NCI-H2081 treated with DMSO at 0.1 percent for 48 hours (cell line): ENCODE data around the gene DES.
"Not testable (repeated sequence)": the region's sequence is repeated elsewhere in the genome, so short reads cannot be mapped to it uniquely, and the experiment has no call there.

Experiments used
- DNase-seq: peaks from one replicate; lab custom pipeline; 2025; lab: John Stamatoyannopoulos, UW

Gene DES

DNA sequence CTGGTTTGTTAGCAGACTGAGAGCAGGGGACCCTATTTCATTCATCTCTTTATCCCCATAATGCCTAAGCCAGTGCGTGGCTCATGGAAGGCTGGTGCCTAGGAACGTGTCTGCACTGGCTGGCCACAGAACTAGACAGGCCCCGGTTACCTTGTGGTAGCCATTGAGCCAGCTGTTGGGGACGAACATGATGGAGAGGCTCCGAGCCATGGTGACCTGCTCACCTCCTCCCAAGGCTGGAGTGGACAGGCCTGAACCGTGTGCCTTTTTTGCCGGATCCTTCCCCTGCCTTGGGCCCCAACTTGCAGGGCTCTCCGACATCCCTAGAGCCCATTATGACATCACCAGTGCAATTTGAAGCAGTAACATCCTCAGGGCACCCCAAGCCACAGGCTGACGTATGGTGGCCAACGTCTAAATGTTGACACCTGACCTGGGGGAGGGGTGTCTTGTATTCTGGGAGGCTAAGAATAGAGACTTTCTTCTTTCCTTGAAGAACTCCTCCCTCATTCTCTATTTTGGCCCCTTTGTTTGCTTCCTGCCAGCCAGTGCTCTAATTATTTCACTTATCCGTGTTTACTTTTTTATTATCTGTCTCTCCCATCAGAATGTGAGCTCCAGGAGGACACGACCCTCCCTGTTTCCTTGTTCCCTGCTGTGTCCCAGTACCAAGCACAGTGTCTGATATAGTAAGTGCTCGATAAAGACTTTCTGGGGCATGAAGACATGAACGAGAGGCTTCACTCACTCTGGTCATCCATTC is 18.3 kb upstream of the DES start:
- DNase-seq = peak; percentile 2

DNA sequence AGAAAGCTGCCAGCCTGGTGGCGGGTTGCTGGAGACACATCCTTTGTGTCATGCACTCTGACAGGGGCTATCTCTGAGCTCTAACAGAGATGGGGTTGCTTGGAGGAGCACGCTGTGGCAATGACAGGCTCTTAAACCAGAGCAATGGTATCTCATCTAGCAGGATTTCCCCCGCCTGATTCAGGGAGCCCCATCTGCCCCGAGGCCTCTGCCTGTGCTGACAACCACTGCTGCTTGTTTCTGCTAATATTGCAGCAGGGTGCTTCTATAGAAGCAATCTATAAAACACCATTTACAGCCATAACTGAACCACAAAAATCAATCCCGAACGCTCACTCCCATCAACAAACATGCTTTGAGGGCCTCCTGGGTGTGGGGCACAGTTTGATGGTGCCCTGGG is 17.6 kb upstream of the DES start:
- DNase-seq = no peak

- no peak for DNase-seq
Measured at GRCh38 chr2:219401606-219402005, 16.6 kb upstream of the DES start.

- DNase-seq = peak; percentile 3
Measured at GRCh38 chr2:219402665-219403515, 15.3 kb upstream of the DES start.

GRCh38 chr2:219403861-219404260 is 14.3 kb upstream of the DES start:
- DNase-seq = no peak

- DNase-seq = no peak
Measured at GRCh38 chr2:219404291-219404910, 13.8 kb upstream of the DES start.

DNA sequence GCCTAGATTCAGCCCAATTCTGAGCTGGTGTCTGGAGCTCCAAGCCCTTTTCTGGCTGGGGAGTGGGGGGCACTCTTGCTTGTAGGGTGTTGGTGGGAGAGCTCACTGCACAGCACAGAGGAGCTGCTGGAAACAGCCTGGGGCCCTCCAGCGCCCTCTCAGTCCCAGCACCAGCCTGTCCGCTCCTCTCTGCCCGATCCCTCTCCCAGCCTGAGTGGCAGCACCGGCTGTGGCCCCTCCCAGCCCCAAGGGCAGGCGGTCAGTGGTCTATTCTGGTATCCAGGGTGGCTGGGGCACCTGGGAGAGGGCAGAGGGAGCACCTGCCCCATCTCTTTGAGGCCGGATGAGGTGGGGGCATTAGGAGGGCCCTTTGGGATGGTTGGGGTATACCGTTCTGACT is 13.2 kb upstream of the DES start:
- no peak for DNase-seq

GRCh38 chr2:219405451-219405850 is 12.7 kb upstream of the DES start:
- DNase-seq = no peak

DNA sequence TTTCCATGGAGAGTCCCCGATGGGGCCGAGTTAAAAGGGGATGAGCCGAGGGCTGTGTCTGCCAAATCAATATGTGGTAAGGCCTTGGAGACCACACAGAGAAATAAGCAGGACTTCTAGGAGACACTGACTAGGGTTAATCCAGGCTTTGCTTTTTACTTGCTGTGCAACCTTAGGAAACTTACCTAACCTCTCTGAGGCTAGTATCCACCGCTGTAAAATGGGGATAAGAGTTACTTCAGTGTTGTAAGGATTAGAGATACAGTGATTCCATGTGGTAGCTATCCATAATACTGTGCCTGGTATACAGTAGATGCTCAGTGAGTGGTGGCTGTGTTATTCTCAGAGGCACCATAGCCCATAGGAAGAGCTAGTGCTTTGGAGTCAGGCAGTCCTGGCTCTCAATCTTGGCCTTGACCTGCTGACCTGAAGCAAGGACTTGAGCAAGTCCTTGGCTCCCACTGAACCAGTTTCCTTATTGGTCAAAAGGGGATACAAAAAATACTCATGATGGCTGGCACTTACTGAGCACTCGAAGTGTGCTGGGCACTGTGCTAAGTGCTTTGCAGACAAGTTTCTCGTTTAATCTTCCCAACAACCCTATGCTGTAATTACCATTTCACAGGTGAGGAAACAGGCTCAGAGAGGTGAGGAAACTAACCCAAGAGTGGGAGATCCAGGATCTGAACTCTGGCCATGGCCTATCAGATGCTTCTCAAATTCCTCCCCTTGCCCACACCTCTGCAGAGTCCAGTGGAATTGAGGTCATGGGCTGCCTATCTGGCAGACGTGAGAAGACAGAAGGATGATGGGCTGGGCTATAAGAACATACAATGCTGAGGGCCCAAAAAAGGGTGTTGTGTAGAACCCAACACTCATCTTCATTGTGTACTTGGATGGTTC is 12.0 kb upstream of the DES start:
- no peak for DNase-seq

GRCh38 chr2:219406861-219407230 is 11.3 kb upstream of the DES start:
- no peak for DNase-seq

DNA sequence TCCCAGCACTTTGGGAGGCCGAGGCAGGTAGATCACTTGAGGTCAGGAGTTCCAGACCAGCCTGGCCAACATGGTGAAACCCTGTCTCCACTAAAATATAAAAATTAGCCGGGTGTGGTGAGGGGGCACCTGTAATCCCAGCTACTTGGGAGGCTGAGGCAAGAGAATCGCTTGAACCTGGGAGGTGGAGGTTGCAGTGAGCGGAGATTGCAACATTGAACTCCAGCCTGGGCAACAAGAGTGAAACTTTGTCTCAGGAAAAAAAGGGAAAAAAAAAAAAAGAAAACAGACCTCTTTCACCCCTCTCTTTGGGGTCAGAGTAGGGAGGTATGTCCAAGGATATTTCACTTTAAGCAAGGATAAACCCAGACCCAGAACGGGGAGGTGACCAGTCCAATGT is 10.8 kb upstream of the DES start:
- DNase-seq = not testable (repeated sequence)

DNA sequence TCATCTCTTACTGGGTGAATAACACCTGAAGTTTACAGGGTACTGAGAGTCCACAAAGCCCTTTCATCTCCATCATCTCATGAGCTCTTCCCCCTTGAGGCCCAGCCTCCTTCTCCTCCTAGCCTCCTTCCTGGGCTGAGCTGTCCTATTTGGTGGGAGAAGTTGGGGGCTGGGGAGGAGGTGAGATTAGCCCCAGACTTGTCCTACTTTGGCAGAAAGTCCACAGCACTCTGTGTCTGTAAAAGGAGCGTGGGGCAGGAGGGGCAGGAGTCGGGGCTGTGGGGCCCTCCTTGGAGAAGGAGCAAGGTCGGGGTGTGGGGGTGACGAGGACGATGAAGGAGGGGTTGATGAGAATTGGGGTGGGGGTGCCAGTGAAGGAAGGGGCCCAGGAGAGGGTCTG is 10.0 kb upstream of the DES start:
- no peak for DNase-seq

- DNase-seq = no peak
Measured at GRCh38 chr2:219408631-219409030, 9.5 kb upstream of the DES start.

GRCh38 chr2:219409619-219410018 is 8.6 kb upstream of the DES start:
- DNase-seq = no peak

GRCh38 chr2:219410390-219410789 is 7.8 kb upstream of the DES start:
- no peak for DNase-seq

DNA sequence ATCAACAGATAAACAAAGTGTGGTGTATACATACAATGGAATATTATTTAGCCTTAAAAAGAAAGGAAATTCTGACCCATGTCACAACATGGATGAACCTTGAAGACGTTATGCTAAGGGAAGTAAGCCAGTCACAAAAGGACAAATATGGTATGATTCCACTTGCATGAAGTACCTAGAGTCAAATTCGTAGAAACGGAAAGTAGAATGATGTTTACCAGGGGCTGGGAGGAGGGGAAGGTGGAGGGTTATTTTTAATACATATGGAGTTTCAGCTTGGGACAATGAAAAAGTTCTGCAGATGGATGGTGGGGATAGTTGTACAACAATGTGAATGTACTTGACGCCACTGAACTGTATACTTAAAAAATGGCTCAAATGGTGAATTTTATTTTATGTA is 3.3 kb upstream of the DES start:
- DNase-seq = no peak

DNA sequence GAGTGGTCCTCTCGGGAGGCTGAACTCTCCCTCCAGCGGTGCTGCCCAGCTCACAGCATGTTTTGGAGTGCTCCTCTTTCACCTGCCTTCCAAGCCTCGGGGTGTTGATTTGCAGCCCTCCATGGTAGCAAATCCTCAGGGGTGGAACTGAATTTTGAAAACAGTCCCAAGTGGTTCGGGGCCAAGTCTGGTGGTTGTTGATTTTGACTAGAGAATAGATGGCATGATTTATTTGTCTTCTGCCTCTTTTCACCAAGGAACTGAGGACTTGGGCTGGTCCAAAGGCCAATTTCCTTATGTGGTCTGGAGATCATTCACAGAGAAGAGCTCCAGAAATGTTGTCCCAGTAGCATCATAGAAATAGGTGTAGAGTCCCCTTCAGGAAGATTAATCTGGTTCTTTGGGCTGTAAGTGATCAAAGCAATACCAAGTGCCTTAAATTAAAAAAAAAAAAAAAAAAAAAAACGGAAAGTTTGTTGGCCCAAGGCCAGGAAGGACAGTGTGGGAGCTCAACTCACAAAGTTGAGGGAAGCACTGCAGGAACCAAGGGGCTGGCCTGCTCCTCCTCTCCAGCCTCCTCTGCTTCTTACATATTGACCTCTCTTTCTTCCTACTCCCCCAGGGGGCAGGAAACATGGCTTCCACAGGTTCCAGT is 2.5 kb upstream of the DES start:
- DNase-seq = no peak

DNA sequence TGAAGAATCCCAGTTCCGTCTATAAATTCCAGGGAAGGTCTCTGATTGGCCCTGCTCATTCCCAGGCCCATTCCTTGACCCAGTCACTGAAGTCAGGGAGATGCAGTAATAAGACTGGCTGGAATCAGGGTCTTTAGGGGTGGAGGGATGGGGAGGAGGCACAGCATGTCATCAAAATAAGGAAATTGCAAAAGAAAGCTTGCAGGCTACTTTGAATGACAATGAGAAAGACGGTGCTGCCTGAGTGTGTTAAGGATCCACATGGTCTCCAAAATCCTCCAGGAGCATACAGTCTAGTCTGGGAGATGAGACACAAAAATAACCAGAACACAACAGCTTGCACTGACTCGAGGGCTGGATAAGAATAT is 2.0 kb upstream of the DES start:
- DNase-seq = no peak

GRCh38 chr2:219416938-219417337 is 1.2 kb upstream of the DES start:
- DNase-seq = no peak

DNA sequence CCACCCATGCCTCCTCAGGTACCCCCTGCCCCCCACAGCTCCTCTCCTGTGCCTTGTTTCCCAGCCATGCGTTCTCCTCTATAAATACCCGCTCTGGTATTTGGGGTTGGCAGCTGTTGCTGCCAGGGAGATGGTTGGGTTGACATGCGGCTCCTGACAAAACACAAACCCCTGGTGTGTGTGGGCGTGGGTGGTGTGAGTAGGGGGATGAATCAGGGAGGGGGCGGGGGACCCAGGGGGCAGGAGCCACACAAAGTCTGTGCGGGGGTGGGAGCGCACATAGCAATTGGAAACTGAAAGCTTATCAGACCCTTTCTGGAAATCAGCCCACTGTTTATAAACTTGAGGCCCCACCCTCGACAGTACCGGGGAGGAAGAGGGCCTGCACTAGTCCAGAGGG is 803 bp upstream of the DES start:
- no peak for DNase-seq

DNA sequence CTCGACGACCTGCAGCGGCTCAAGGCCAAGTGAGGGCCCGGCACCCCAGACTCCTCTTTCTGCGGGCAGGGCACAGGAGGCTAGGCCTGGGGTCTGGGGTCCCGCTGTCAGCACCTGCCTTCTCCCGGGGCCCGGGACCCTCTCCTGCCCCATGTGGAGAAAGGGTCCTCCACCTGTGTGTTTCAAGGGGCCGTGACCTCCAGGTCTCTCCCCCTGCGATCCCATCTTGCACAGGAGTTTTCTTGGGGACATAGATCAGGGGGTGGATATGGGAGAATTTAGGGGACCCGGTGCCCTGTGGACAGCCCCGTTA is 791 bp downstream of the DES start:
- DNase-seq = no peak
